ENCODE results near the gene MPZL1.

MPZL1 gene
- long read RNA-seq, donor 1, full-length matches to known transcripts: 25 of 25 reads
- long read RNA-seq, donor 1, partial matches to known transcripts: 0 of 25 reads
- long read RNA-seq, donor 1, other reads (novel, unspliced or antisense): 0 of 25 reads
- long read RNA-seq, donor 2, full-length matches to known transcripts: 11 of 11 reads
- long read RNA-seq, donor 2, partial matches to known transcripts: 0 of 11 reads
- long read RNA-seq, donor 2, other reads (novel, unspliced or antisense): 0 of 11 reads
- long read RNA-seq, donor 3, full-length matches to known transcripts: 13 of 30 reads
- long read RNA-seq, donor 3, partial matches to known transcripts: 17 of 30 reads
- long read RNA-seq, donor 3, other reads (novel, unspliced or antisense): 0 of 30 reads
- long read RNA-seq, donor 4, full-length matches to known transcripts: 30 of 30 reads
- long read RNA-seq, donor 4, partial matches to known transcripts: 0 of 30 reads
- long read RNA-seq, donor 4, other reads (novel, unspliced or antisense): 0 of 30 reads
- long read RNA-seq, donor 5, full-length matches to known transcripts: 22 of 22 reads
- long read RNA-seq, donor 5, partial matches to known transcripts: 0 of 22 reads
- long read RNA-seq, donor 5, other reads (novel, unspliced or antisense): 0 of 22 reads
- long read RNA-seq, donor 6, full-length matches to known transcripts: 21 of 21 reads
- long read RNA-seq, donor 6, partial matches to known transcripts: 0 of 21 reads
- long read RNA-seq, donor 6, other reads (novel, unspliced or antisense): 0 of 21 reads
- long read RNA-seq, donor 7, full-length matches to known transcripts: 48 of 165 reads
- long read RNA-seq, donor 7, partial matches to known transcripts: 117 of 165 reads
- long read RNA-seq, donor 7, other reads (novel, unspliced or antisense): 0 of 165 reads
- long read RNA-seq, donor 8, full-length matches to known transcripts: 21 of 68 reads
- long read RNA-seq, donor 8, partial matches to known transcripts: 47 of 68 reads
- long read RNA-seq, donor 8, other reads (novel, unspliced or antisense): 0 of 68 reads

DNA sequence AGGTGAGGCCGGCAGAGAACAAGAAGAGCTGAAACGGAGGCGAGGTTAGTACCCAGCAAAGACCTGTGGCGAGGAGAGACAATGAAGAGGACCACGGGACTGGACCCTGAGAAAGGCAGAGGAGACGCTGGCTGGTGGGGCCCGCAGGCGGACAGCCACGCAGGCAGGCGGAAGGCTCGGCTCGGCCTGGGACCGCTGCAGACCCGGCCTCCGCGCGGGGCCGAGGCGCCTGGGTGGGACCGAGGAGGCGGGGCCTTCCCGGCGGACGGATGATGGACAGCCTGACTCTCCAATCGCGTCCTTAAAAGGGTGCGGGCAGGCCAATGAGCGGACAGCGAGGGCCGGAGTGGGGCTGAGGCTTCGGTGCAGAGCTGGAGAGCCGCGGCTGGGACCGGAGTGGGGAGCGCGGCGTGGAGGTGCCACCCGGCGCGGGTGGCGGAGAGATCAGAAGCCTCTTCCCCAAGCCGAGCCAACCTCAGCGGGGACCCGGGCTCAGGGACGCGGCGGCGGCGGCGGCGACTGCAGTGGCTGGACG is at the start of gene MPZL1:
TSS of gene MPZL1 (plus strand) at position 366 of the 535 bp plus-strand sequence. CDS start 170 bp downstream, outside the sequence.
- DNase-seq: peak; percentile 99

GRCh38 chr1:167672831-167673230 is 49.0 kb upstream of the MPZL1 start:
- DNase-seq: no peak

- no peak for DNase-seq
These were observed 48.5 kb upstream of the MPZL1 start for GRCh38 chr1:167673265-167673664.

DNA sequence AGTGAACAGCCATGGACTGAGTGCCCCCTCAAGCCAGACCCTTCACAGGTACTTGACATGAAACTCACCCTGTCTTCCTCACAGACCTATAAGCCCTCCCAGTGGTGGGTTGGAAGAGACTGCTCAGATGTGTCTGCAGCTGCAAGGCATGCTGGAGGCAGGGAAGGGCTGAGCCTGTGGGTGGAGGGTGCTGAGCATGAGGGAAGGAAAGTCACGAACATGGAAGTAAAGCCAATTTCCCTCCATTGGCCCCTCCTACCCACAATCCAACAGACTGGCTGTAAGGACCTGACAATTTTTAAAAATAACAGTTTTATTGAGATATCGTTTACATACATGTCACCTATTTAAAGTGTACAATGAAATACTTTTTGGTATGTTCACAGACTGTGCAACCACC is 47.6 kb upstream of the MPZL1 start:
- no peak for DNase-seq

DNA sequence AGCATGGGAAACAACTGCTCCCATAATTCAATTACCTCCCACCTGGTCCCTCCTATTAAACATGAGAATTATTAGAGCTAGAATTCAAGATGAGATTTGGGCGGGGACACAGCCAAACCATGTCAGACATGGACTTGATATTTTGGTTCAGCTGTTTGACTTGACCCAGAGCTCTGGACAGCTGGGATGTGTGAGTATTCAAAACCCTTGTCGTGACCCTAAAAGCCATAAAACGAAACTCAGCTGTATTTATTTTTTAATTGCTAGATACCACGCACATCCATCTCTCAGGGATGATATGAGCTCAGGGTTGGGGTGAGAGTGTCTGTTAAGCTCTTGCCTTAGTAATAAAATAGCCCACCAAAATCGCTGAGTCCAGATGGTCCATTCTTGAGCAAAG is 46.3 kb upstream of the MPZL1 start:
- no peak for DNase-seq

DNA sequence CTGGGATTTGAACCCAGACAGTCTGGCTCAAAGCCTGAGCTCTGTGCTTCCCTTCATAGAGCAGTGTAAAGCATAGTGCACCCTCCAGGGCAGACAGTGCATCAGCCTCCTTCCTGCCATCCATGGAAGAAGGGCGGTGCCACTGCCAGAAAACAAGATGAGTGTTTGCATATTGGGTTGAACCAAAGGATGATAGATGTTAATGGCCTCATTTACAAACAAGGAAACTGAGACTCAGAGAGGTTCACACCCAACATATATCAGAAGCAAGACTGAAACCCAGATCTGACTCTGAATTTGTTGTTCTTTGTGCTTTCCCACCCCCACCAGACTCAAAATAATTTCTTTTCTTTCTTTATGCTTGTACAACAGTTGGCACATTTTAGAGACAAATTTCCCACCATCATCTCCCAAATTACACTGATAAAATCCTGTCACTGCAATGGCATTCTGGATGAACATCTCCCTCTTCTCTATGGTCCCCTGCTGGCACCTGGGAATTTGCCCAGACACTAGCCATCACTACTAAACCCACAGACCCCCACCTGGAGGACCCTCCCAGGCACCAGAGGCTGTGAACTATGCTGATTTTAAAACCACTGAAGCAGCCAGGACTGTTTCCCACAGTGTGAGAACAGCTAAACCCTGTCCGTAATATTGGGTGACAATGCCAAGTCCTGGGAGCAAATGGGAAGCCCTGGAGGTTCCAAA is 45.4 kb upstream of the MPZL1 start:
- DNase-seq: no peak

DNA sequence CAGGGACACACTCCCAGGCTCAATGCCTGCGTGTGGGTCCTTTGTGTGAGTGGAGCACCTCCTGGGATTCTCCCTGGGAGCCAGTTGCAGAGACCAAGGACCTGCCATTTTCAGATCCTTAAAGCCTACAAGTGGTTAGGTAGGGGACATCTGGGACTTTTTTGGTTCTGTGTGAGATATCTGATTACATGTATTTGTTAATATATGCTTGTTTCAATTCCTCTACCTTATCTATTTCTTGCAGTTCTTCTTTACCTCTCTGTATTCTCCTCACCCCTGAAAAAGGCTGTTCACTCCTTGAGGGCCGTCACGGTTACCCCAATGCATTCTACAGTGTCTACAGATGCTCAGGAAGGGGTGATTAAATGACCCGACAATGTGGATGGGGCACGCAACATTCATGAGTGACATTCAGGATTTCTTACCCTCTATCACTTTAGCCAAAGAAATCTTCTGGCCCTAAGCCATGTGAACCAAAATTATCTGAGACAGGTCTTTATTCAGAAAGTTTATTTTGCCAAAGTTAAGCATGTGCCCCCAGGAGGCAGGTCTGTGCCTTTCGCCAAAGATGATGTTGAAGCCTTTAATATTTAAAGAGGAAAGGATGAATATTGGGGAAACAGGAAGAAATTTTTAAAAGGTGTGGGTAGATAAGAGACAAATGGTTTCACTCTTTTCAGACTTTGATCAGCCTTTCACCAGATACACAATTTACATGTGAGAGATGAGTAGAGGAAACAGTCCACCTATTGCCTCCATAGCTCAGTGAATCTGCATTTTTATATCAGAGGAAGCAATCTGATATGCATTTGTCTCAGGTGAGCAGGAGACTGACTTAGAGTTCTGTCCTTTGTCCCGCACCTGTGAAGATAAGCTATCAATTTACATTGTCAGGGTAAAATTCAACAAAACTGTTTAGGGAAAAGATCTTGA is 44.6 kb upstream of the MPZL1 start:
- no peak for DNase-seq

- DNase-seq: no peak
These were observed 43.4 kb upstream of the MPZL1 start for GRCh38 chr1:167678422-167678821.

GRCh38 chr1:167678838-167679237 is 42.9 kb upstream of the MPZL1 start:
- DNase-seq: no peak

GRCh38 chr1:167679714-167680113 is 42.1 kb upstream of the MPZL1 start:
- no peak for DNase-seq

DNA sequence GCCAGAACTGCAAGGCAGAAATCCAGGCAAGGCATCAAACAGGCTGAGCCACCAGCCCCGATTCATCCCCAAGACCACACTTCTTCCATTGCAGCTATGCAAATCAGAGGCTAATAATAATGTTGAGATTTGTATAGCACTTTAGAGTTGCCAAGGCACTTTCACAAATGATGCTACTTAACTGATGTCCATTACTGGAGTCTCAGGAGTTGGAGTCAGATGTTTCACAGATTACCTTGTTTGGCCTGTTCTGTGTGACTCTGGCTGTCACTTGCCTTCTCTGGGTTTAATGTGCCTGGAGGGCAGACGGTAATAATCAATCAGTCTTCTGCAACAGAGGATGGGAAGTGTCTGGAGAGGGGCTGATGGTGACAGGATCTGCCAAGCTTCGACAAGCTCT is 40.8 kb upstream of the MPZL1 start:
- DNase-seq: no peak

DNA sequence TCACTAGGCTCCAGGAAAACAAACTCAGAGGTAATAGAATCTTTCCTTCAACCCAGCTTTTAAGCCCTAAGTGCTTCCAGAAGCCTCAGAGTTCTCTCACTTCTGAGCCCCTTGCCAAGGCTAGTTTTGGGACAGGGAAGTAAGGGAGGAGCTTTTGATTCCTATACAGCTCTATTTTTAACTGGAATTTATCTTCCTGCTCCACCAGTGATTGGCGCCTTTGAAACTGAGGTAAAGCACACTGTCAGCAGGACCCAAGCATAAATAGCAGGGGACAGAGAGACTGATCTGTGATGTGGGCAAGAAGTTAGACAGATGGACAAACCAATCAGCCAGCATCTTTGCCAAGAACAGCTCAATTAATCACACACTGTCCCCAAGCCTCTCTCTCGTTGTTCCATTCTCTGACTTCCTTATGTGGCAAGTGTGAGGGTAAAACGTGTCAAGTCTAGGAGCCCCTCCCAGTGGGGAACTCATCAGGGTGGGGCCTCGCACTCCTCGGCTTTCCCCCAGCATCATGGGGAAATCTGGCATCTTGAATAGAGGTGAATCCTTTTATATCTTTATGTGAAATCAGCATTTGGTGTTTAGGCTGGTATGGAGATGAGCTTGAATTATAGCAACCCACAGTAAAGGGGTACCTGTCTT is 40.2 kb upstream of the MPZL1 start:
- DNase-seq: no peak

DNA sequence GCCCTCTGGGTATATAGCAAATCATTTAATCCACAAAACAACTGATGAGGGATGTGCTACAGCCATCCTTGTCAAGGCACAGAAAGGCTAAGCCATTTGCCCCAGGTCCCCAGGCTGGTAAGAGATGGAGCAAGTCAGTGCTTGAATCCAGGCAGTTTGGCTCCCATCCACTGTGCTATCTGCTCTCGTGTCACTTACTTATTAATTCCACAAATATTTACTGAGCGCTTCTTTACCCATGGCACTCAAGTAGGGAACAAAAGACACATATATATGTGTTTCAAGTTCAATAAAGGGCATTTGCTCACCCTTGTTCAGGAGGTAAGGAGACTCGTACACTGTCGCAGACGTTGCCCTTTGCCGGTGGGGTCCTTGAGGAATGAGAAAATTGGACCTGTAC is 38.6 kb upstream of the MPZL1 start:
- DNase-seq: no peak

DNA sequence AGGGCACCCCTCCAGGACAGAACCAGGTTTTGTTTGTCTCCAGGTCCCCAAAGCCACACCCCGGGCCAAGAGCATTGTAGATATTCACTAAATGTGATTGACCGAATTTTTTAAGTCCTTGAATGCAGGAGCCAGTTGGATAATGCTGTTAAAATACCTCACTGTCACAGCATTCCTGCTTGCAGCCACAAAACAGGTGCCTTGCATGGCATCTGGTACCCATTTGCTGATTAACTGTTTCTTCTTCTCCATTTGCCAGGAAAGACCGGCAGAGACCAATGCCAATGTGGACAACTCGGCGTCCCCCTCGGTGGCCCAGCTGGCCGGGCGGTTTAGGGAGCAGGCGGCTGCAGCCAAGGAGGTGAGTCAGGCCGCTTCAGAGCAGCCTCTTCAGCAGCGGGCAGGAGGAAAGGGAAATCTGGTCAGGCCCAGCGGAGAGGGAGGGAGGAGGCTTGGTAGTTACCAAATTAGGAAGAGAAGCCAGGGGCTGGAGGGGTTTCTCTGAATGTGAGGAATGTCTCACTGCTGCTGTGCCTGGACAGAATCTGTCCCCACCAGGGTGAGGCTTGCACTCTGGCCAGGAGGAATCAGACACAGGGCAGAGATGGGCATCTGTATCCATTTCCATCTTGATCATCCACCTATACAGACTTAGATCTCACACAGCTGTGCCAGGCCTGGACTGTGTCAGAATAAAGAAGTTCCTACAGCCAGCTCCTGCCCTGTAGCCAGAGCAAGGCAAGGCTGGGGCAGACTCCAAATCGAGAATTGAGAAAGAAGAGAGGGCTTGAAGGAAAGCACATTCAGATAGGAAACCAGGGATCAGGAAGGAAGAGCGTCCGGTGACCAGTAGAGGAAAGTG is 37.9 kb upstream of the MPZL1 start:
- no peak for DNase-seq

DNA sequence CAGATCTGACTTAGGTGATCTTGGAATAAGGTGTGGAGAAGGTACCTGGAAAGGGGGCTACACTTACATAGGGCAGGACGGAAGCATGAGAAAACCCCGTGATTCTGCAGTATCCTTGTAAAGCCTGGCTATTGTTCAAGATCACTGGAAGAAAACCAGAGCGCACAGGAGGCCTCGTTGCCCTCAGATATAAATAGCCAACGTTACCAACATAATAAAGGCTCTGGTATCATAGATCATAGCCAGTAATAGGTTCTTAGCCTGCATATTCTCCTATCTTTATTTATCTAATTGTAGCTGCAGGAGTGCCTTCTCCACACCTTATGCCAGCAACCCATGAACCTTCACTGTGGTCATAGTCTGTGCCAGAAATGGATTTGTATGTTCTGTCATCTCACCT is 35.9 kb upstream of the MPZL1 start:
- DNase-seq: no peak

GRCh38 chr1:167687919-167688519 is 33.8 kb upstream of the MPZL1 start:
- peak; percentile 44 for DNase-seq

DNA sequence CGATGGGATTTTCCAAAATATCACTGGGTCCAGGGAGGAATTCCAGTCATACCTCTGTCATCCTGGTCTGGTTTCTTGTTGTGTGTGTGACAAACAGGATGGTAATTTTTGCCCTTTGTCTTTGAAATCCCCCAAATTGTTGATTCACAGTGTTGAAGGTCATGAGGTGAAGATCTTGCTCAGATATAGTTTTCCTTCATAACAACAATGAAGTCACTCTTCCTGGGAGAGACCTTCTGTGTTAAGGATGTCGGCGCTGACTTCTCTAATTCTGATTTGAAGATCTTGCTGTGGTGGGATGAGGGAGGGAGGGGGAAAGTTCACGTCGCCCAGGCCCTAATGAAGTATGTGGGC is 32.2 kb upstream of the MPZL1 start:
- DNase-seq: no peak

GRCh38 chr1:167690053-167690452 is 31.7 kb upstream of the MPZL1 start:
- no peak for DNase-seq

GRCh38 chr1:167693425-167694045 is 28.2 kb upstream of the MPZL1 start:
- DNase-seq: no peak
